Fibroblast of skin of abdomen (primary cell): ENCODE data around the gene ENAH.
"Not testable (repeated sequence)": the region's sequence is repeated elsewhere in the genome, so short reads cannot be mapped to it uniquely, and the experiment has no call there.

Experiments
- DNase-seq: peaks from one replicate; pipeline ENCODE4 v3.0.0-alpha.2; 2013

ENAH gene

GRCh38 chr1:225674381-225674780 is 21.5 kb upstream of the ENAH start:
- DNase-seq = peak; percentile 74

GRCh38 chr1:225670806-225671733 is 18.1 kb upstream of the ENAH start:
- no peak for DNase-seq

- no peak for DNase-seq
Measured at GRCh38 chr1:225670356-225670755, 17.4 kb upstream of the ENAH start.

- no peak for DNase-seq
Measured at GRCh38 chr1:225668222-225668621, 15.3 kb upstream of the ENAH start.

- DNase-seq = no peak
Measured at GRCh38 chr1:225667362-225667761, 14.4 kb upstream of the ENAH start.

- DNase-seq = no peak
Measured at GRCh38 chr1:225666495-225666894, 13.6 kb upstream of the ENAH start.

GRCh38 chr1:225664762-225665161 is 11.8 kb upstream of the ENAH start:
- DNase-seq = no peak

- DNase-seq = no peak
Measured at GRCh38 chr1:225662155-225662554, 9.2 kb upstream of the ENAH start.

- DNase-seq = no peak
Measured at GRCh38 chr1:225660544-225660946, 7.6 kb upstream of the ENAH start.

- peak; percentile 81 for DNase-seq
Measured at GRCh38 chr1:225658041-225658440, 5.1 kb upstream of the ENAH start.

GRCh38 chr1:225657462-225657989 is 4.6 kb upstream of the ENAH start:
- peak; percentile 93 for DNase-seq

- DNase-seq = not testable (repeated sequence)
Measured at GRCh38 chr1:225656259-225656655, 3.3 kb upstream of the ENAH start.

- DNase-seq = peak; percentile 99
Measured at GRCh38 chr1:225655509-225656258, 2.8 kb upstream of the ENAH start.

- no peak for DNase-seq
Measured at GRCh38 chr1:225654688-225655508, 2.0 kb upstream of the ENAH start.

- no peak for DNase-seq
Measured at GRCh38 chr1:225654277-225654597, 1.3 kb upstream of the ENAH start.

GRCh38 chr1:225653463-225654276 is 747 bp upstream of the ENAH start:
- DNase-seq = peak; percentile 77

GRCh38 chr1:225651872-225652728 is 823 bp downstream of the ENAH start:
- DNase-seq = peak; percentile 28

- peak; percentile 20 for DNase-seq
Measured at GRCh38 chr1:225651376-225651871, 1.5 kb downstream of the ENAH start.

- DNase-seq = no peak
Measured at GRCh38 chr1:225650179-225650578, 2.7 kb downstream of the ENAH start.

- no peak for DNase-seq
Measured at GRCh38 chr1:225645194-225645895, 7.6 kb downstream of the ENAH start.
